OCI-LY7 (cell line): ENCODE measurements around the gene MAML3.

Experiments
- CTCF ChIP-seq: fragments of 200-600 bp; sonication (generic); conservative IDR thresholded peaks from 2 replicates; pipeline ENCODE4 v1.5.1; 2014; ENCODE audit warnings: mild to moderate bottlenecking, antibody characterized with exemption, low read length, moderate library complexity, mixed read lengths
- EZH2phosphoT487 ChIP-seq: fragments of 200-600 bp; sonication (generic); IDR thresholded peaks from 2 replicates; pipeline ENCODE4 v1.6.1; 2018; ENCODE audit warnings: low read depth, borderline replicate concordance, mild to moderate bottlenecking, mixed run types, antibody characterized with exemption, low read length, moderate library complexity, mixed read lengths

GRCh38 chr4:139908636-139909437 lies 245.1 kb downstream of the MAML3 start:
- no peak for TF ChIP-seq CTCF
- TF ChIP-seq EZH2phosphoT487: no peak
